GM18502 (cell line): ENCODE data around the gene PLXNA1.

Experiments used
- ATAC-seq: cut with Tn5 transposase; IDR thresholded peaks from one replicate; pipeline ENCODE4 v1.9.1; 2021; ENCODE audit warnings: mild to moderate bottlenecking; ENCODE audit not compliant: unreplicated experiment, poor library complexity

The PLXNA1 gene

DNA sequence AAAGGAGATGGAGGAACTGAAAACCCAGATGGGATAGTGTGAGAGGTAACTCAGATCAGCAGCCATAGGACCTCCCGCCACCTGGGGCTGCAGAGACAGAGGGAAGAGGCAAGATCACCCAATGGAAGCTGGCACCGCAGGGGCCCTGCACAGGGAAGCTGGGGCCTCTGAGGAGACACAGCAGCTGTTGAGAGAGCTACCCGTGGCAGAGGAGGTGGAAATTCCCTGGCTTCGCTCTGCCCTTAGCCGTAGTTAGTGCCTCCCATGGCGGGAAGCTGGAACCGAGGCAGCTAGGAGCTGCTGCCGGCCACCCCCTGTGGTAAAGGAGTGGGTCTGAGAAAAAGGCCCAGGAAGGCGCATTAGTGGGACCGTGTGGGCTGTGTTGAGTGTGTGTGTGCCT lies 18.0 kb upstream of the PLXNA1 start:
- ATAC-seq: no peak

DNA sequence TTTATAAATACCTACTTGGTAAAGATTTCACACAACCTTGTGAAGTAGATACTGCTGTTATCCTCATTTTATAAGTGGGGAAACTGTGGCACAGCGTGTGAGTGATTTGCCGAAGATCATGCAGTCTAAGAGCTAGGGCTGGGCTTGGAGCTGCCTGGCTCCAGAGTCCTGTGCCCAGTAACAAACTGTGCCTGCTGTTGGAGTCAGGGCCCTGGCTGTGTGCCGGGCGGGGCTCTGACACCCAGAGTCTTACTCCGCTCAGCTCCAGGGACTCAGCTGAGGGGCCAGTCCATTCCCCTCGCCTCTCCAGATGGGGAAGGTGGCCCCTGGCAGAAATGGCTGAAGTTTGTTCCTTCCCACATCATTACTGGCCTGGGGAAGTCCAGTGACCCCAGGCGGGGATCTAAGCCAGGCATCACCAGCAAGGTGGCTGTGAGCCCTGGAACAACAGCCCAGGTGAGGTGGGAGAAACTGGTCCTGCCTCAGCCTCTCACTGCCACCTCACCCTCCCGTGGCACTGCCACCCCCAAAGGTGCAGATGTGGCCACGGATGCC lies 17.3 kb upstream of the PLXNA1 start:
- ATAC-seq: no peak

DNA sequence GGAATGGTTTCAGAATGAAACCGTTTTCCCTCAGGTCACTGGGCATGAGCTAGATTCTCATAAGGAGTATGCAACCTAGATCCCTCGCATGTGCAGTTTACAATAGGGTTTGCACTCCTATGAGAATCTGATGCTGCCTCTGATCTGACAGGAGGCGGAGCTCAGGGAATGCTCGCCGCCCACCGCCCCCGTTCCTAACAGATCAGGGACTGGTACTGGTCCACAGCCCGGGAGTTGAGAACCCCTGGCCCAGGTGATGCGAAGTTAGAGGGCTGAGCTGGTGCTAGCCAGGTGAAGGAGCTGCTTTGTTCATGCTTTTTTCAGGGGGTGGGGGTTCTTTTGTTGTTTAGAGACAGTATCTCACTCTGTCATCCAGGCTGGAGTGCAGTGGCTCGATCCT lies 15.5 kb upstream of the PLXNA1 start:
- ATAC-seq: no peak

DNA sequence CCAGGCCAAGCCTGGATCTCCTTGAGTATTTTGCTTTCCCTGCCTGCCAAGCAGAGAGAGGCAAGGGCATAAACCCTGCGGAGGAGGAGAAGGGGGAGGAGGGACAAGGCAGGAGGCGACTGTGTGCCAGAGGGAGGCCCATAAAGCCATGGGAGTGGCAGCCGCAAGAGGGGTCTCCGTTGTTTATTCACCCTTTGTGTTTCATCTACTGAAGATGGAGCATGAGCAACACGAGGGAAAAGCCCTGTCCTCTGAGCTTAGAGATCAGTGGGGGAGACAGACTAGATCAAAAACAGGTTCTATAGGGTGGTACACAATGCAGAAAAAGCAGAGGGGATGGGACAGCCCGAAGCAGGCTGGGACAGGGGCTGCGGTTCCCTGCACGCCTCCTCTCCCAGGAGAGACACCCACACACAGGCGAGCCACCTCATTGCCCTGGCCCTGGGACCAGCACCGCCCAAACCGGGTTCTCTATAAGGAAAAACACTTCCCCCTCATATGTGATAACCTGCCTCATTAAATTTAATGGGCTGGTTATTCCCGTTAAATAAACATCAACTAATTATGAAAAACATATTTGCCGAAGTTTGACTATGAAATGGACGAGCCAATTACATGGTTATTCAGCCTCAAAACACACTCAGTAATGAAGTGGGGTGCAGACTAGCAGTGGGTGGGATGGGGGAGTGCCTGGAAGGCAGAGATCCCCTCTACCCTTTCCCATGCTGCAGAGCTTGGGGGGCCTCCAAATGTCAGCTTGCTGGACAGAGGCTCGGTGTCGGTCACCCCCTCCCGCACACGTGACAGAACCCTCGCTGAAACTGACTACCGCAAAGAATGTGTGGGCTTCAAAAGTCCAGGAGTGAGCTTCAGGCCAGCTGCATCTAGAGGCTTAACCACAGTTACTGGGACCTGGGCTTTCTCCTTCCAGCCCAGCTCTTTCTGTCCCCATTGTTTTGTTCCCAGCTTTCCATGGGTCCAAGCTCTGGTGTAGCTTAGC lies 14.2 kb upstream of the PLXNA1 start:
- no peak for ATAC-seq

- ATAC-seq: no peak
Observed at GRCh38 chr3:126969586-126969985, 13.3 kb upstream of the PLXNA1 start.

DNA sequence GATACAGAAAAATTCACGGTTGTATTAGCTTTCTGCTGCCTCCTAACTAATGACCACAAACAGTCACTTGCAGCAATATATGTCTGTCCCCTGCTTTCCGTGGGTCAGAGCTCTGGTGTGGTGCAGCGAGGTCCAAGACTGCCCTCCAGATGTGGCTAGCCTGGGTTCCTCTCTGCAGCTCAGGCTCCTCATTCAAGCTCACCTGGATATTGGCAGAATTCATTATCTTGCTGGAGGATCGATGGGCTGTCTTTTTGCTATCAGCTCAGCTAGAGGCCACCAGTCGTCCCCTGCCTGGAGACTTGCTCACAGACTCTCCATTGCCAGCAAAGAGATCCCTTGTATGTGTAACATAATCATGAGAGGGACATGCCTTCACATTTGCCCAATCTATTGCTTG lies 12.8 kb upstream of the PLXNA1 start:
- ATAC-seq: no peak

- ATAC-seq: no peak
Observed at GRCh38 chr3:126970921-126971320, 12.0 kb upstream of the PLXNA1 start.

- no peak for ATAC-seq
Observed at GRCh38 chr3:126971891-126972351, 11.0 kb upstream of the PLXNA1 start.

DNA sequence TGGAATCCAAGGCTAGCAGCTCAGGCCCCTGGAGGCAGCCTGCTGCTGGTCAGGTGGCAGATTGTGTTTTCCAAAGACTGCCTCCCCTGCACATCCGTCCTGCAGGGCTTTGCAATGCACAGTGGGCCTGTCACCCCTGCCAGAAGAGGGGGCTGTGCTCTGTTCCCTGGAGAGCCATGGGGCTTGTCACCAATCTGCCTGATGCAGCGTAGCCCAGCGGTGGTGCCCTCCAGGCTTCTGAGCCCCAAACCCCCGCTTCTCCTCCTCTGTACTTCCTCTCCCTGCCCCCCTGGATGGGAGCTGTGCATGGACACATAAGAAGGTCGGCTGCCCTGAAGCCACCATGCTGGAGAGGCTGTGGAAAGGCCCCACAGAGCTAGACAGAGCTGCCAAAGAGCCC lies 10.0 kb upstream of the PLXNA1 start:
- no peak for ATAC-seq

DNA sequence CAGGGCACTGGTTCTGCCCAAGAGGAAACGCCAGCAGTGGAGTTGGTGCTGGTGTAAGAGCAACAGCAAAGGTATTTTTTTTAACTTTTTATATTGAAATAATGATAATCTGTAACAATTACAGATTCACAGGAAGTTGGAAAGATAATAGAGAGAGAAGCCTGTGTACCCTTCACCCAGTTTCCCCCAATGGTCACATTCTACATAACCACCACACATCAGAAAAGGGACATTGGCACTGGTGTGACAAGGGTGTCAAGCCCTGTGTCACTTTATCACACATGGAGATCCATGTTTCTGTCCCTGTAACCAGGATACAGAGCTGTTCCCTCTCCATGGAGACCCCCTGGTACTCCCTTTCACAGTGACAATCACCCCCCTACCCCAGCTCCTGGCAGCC lies 9.1 kb upstream of the PLXNA1 start:
- ATAC-seq: no peak

GRCh38 chr3:126974756-126975155 lies 8.2 kb upstream of the PLXNA1 start:
- no peak for ATAC-seq

GRCh38 chr3:126976906-126977305 lies 6.0 kb upstream of the PLXNA1 start:
- no peak for ATAC-seq

- no peak for ATAC-seq
Observed at GRCh38 chr3:126977821-126978220, 5.1 kb upstream of the PLXNA1 start.

GRCh38 chr3:126978291-126978690 lies 4.6 kb upstream of the PLXNA1 start:
- ATAC-seq: no peak

GRCh38 chr3:126979046-126979628 lies 3.8 kb upstream of the PLXNA1 start:
- no peak for ATAC-seq

DNA sequence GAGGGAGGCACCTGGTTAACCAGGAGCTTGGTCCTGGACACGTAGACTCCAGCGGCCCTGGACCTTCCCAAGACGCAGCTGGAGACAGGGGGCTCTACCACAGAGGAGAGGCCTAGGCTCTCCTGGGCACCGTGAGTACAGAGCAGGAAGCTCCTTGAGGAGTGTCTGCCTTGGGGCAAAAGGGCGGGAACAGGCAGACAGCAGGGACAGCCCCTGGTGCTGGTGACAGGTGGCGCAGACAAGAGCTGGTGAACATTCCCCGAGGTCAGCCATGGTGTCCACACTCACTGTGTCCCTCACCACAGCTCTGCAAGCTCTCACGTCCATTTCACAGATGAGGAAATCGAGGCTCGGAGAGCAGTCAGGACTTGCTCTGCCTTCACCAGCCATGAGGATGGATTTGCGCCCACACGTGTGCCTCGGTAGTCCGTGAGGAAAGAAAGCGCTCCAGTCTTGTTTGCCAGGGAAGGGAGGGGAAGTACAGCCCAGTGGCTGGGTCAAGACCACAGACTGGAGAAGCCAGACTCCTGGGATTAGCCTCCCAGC lies 2.6 kb upstream of the PLXNA1 start:
- ATAC-seq: no peak

GRCh38 chr3:126982126-126982470 lies 817 bp upstream of the PLXNA1 start:
- peak; percentile 42 for ATAC-seq

GRCh38 chr3:126983276-126983652 lies 349 bp downstream of the PLXNA1 start:
- peak; percentile 3 for ATAC-seq

- no peak for ATAC-seq
Observed at GRCh38 chr3:126983653-126984390, 907 bp downstream of the PLXNA1 start.

DNA sequence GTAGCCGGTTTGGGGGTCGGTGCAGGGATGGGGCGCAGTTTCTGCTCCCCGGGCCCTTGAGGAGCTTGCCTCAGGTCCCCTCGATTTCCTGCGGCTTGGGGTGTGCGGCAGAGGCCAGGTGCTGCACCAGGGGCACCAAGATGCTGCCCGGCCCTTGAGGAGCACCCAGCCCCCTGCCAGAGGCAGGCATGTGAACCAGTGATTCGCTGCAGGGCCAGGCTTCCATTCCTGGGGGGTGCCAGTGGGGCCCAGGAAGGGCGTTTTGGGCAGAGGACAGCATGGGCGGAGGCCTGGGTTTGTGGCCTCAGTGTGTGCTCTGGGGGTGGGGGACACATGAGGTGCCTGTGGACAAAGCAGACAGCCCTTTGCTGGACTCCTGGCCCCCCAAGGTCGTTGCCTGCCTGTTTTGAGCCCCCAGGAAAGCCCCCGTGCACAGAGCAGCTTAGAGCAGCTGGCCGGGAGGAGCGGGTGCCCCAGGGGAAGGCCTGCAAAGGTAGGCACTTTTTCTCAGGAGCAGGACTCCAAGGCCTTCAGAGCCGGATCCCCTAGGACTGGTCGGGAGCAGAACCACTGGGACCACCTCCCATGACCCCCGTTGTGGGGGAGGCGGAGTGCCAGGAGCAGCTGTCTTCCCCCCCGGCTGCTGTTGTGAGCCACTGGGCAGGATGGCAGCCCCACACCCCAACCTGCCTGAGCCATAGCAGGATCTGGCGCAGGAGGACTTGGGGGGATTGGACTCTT lies 1.6 kb downstream of the PLXNA1 start:
- no peak for ATAC-seq
